ENCODE measurements around the gene CHRM1. TPM values are rescaled to one million over a fixed set of nuclear protein-coding genes. Genes with fewer than 3 reads are reported as not detected.

The CHRM1 gene
- total RNA-seq, 2 donors from 2014 or later, result not detected

DNA sequence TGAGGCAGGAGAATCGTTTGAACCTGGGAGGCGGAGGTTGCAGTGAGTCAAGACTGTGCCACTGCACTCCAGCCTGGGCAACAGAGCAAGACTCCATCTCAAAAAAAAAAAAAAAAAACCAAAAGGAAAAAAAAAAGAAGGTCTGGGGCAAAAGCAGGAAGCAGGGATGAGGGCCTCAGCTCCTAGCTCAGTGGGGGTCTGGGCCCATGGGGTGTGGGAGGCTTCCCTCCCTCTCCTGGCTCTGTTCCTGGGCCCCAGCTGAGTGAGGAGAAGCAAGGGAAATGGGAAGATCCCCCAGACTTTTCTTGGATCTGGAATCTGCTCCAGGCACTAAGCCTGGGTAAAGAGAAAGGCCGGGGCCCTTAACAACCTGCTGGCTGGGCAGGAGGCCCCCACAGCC is 8.9 kb downstream of the CHRM1 start:
- TF ChIP-seq, protein P1, sequence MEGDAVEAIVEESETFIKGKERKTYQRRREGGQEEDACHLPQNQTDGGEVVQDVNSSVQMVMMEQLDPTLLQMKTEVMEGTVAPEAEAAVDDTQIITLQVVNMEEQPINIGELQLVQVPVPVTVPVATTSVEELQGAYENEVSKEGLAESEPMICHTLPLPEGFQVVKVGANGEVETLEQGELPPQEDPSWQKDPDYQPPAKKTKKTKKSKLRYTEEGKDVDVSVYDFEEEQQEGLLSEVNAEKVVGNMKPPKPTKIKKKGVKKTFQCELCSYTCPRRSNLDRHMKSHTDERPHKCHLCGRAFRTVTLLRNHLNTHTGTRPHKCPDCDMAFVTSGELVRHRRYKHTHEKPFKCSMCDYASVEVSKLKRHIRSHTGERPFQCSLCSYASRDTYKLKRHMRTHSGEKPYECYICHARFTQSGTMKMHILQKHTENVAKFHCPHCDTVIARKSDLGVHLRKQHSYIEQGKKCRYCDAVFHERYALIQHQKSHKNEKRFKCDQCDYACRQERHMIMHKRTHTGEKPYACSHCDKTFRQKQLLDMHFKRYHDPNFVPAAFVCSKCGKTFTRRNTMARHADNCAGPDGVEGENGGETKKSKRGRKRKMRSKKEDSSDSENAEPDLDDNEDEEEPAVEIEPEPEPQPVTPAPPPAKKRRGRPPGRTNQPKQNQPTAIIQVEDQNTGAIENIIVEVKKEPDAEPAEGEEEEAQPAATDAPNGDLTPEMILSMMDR (conservative IDR thresholded peaks at IDR 0.05), result no peak
- Mint-ChIP-seq H3K27me3 (ENCODE audit: insufficient read depth) (peaks cover 2% of the 10 kb centered on the region), H3K9me3 (no peaks in the 10 kb centered on the region), H3K4me1 (peaks cover 10% of the 10 kb centered on the region), H3K36me3 (ENCODE audit: low read depth) (no peaks in the 10 kb centered on the region), H3K27ac (no peak overlapping the region), H3K4me3 (no peak overlapping the region)
- Histone ChIP-seq H3K27ac (ENCODE audit: low read depth, low read length) (no peak overlapping the region), H3K4me3 (ENCODE audit: low read length) (no peak overlapping the region), H3K9ac (ENCODE audit: extremely low read depth, low read length, poor library complexity, severe bottlenecking) (no peak overlapping the region), H3K36me3 (ENCODE audit: control insufficient read depth, insufficient read depth, low read length) (no peaks in the 10 kb centered on the region), H3K9me3 (ENCODE audit: control insufficient read depth, low read length) (no peaks in the 10 kb centered on the region), H3K4me1 (ENCODE audit: control insufficient read depth, insufficient read depth, low read length) (no peaks in the 10 kb centered on the region), H3K27me3 (ENCODE audit: control insufficient read depth, insufficient read depth, low read length, poor library complexity, severe bottlenecking) (no peaks in the 10 kb centered on the region)
- DNase-seq, result no peak
- WGBS, 2 experiments (ENCODE audit: insufficient coverage in 1 of 2, insufficient read length in 1 of 2), result 96 to 100% methylated on average over 1 to 3 of the region's 3 CpGs

DNA sequence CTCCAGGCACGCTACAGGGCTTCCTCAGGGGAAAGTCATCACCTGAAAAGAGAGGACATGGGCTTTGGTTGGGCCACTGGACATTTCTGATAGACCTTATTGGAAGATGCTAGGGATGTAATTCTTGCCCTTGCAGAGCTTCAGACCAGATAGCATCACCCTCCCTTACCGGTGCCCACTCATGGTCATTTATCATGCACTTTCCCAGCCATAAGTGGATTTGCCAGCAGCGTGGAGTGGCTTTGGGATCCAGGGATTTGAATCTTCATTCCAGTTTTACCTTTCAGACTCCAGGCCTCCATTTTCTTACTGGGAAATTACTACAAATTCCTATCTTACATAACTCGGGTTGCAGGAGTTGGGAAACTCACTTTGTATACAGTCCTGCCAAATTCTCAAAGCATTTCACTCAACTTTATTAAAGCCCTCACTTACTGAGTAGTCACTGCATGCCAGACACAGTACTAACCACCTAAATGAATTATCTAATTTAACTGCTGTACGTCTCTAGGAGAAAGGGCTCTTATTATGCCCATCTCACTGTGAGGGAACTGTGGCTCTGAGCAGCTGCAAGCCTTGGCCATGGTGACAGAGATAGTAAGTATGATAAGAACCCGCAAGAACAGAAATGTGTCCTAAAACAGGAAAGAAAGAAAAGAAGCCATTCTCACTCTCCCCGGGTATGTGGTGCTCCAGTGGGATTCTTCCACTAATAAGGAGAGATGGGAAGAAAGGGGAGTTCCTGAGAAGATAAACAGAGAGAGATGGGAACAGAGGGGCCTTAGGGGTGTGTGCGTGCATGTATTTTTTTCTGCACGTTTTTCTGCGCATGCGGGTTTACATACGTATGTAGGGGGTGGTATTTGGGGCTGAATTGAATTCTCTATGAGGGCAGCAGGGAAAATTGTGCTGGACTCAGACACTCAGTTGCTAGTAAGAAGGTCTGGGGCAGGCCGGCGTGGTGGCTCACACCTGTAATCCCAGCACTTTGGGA is 9.7 kb downstream of the CHRM1 start:
- H3K9me3 ChIP-seq (ENCODE audit: control insufficient read depth, low read length), result no peaks in the 10 kb centered on the region
- no peaks in the 10 kb centered on the region for H3K4me1 ChIP-seq (ENCODE audit: control insufficient read depth, insufficient read depth, low read length)
- peaks cover 5% of the 10 kb centered on the region for H3K27me3 Mint-ChIP-seq (ENCODE audit: insufficient read depth)
- H3K36me3 Mint-ChIP-seq (ENCODE audit: low read depth), result no peaks in the 10 kb centered on the region
- no peaks in the 10 kb centered on the region for H3K27me3 ChIP-seq (ENCODE audit: control insufficient read depth, insufficient read depth, low read length, poor library complexity, severe bottlenecking)
- no peak overlapping the region for H3K27ac Mint-ChIP-seq
- WGBS, 2 experiments (ENCODE audit: insufficient coverage in 1 of 2, insufficient read length in 1 of 2), result 96 to 98% methylated on average over 10 to 14 of the region's 14 CpGs
- no peak for DNase-seq
- no peaks in the 10 kb centered on the region for H3K9me3 Mint-ChIP-seq
- no peak overlapping the region for H3K4me3 Mint-ChIP-seq
- TF ChIP-seq, protein P1 (conservative IDR thresholded peaks at IDR 0.05), result no peak
- peaks cover 10% of the 10 kb centered on the region for H3K4me1 Mint-ChIP-seq
- H3K27ac ChIP-seq (ENCODE audit: low read depth, low read length), result no peak overlapping the region
- H3K4me3 ChIP-seq (ENCODE audit: low read length), result no peak overlapping the region
- H3K9ac ChIP-seq (ENCODE audit: extremely low read depth, low read length, poor library complexity, severe bottlenecking), result no peak overlapping the region
- H3K36me3 ChIP-seq (ENCODE audit: control insufficient read depth, insufficient read depth, low read length), result no peaks in the 10 kb centered on the region

DNA sequence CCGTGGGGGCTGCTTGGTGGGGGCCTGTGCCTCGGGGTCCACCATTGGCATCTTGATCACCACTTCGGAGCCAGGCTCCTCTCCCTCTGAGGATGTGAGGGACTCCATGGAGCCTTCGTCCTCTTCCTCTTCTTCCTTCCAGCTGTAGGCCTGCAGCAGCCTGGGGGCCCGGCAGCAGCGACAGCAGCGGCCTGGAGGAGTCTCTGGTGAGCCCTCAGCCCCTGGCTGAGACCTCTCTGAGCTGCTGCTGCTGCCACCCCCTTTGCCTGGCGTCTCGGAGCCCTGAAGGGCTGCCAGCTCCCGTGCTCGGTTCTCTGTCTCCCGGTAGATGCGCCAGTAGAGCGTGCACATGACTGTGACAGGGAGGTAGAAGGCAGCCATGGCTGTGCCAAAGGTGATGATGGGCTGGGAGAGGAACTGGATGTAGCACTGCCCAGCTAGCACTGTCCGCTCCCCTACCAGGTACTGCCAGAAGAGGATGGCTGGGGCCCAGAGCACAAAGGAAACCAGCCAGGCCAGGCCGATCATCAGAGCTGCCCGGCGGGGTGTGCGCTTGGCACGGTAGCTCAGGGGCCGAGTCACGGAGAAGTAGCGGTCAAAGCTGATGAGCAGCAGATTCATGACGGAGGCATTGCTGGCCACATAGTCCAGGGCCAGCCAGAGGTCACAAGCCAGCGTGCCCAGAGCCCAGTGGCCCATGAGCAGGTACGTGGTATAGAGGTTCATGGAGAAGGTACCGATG is 10.9 kb downstream of the CHRM1 start:
- Histone ChIP-seq H3K36me3 (ENCODE audit: control insufficient read depth, insufficient read depth, low read length) (no peaks in the 10 kb centered on the region), H3K27ac (ENCODE audit: low read depth, low read length) (no peak overlapping the region), H3K9ac (ENCODE audit: extremely low read depth, low read length, poor library complexity, severe bottlenecking) (no peak overlapping the region), H3K27me3 (ENCODE audit: control insufficient read depth, insufficient read depth, low read length, poor library complexity, severe bottlenecking) (no peaks in the 10 kb centered on the region), H3K4me3 (ENCODE audit: low read length) (no peak overlapping the region), H3K9me3 (ENCODE audit: control insufficient read depth, low read length) (no peaks in the 10 kb centered on the region), H3K4me1 (ENCODE audit: control insufficient read depth, insufficient read depth, low read length) (no peaks in the 10 kb centered on the region)
- DNase-seq, result no peak
- Mint-ChIP-seq H3K27me3 (ENCODE audit: insufficient read depth) (peaks cover 5% of the 10 kb centered on the region), H3K4me3 (peak overlapping the region; percentile 33), H3K36me3 (ENCODE audit: low read depth) (no peaks in the 10 kb centered on the region), H3K9me3 (no peaks in the 10 kb centered on the region), H3K4me1 (peaks cover 10% of the 10 kb centered on the region), H3K27ac (peak overlapping the region; percentile 89)
- WGBS, 2 experiments (ENCODE audit: insufficient coverage in 1 of 2, insufficient read length in 1 of 2), result 94 to 95% methylated on average over 24 to 27 of the region's 27 CpGs
- TF ChIP-seq, protein P1 (conservative IDR thresholded peaks at IDR 0.05), result no peak

All from endodermal cell (in vitro differentiated cells).